Hippocampal formation (tissue), 2 donors: Measurements from ENCODE around the gene METTL23.

ENCODE experiments used
- DNase-seq, 2 donors: peaks; one replicate each; lab custom pipeline; 2025; lab: John Stamatoyannopoulos, UW

METTL23 gene, protein sequence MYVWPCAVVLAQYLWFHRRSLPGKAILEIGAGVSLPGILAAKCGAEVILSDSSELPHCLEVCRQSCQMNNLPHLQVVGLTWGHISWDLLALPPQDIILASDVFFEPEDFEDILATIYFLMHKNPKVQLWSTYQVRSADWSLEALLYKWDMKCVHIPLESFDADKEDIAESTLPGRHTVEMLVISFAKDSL

DNA sequence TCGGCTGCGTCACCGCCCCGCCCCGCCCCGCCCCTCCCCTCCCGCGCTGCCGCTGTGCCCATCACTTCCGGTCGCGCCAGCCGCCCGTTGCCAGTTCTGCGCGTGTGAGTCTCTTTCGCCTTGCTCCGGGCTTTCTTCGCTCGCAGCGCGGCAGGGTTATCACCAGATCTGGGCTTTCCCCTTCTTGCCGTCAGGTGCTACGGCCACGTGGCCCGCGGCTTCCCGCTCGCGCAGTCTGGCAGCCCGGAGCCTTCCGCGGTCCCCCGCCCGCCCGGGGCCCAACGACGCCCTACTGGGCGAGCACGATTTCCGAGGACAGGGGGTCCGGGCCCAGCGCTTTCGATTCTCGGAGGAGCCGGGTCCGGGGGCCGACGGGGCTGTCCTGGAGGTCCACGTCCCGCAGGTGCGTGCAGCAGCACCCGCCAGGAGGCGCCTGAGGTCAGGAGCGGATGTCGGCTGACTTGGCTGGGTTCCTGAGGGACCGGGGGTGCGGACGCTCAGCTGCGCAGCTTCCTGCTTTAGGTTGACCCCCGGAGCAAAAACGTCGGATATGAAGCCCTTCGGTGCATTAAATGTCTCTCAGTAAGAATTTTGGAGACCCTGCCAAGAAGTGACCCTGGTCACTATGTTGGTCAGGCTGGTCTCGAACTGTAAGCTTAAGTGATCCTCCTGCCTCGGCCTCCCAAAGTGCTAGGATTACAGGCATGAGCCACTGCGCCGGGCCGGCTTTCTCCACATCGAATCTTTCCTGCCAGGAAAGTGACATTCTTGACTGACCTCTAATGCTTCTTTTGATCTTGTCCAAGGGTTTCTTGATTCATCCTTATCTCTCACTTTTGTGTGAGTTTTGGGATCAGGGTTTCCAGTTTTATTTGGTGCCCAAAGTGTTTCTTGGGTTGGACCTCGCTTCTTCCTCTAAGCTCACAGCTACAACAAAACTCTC lies at the start of gene METTL23:
METTL23 (plus strand) TSS at position 64 of the 943 bp plus-strand sequence. CDS start 2,872 bp downstream, outside the sequence.
- DNase-seq = no peak

DNA sequence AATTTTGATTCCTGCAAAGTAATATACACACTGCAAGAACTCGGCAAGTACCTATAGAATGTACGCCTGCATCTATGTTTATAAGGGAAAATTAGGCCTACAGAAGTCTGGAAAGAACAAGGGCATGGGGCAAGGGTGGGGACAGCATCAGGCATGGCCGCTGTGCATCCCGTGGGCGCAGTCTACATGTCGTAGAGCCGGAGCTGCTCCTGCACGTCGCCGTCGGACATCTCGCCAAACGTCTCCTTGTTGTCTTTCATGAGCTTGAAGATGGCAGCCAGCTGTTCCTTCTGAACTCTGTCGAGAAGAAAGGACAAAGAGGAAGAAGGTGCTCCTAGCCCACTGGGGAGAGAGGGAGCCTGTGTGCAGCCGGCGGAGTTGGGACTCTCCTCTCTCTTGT lies 49.2 kb upstream of the METTL23 start:
- no peak for DNase-seq

DNA sequence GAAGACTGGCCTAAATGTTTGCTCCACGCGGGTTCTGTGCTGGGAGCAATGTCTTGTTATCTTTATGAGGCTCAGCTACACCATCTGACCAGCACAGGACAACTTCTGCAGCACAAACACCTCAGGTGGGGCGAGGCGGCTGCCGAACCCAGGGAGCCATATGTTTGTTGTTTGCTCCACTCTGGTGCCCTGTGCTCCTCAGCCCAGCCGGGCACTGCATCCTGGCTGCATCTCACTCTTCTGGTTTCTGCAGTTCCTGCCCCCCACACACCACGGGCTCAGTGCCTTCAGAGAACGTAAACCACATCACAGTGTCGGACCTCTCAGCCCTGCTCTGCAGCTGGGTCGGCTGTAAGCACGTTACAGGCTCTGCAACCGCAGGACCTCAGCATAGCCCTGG lies 48.3 kb upstream of the METTL23 start:
- no peak for DNase-seq

DNA sequence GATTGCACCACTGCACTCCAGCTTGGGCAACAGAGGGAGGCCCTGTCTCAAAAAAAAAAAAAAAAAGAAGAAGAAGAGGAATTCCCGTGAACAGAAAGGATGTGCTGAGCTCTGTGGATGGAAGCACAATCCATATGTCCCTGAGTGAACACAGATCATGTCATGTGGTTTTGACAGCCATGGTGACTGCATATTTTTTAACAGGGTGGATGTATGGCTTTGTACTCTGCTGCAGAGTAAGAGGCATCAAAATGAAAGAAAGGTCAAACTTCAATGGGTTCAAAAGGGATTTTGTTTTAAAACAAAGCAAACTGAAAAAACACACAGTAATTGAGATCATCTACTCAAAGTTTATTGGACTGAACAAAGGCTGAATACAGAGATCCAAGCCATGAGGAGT lies 47.4 kb upstream of the METTL23 start:
- no peak for DNase-seq

DNA sequence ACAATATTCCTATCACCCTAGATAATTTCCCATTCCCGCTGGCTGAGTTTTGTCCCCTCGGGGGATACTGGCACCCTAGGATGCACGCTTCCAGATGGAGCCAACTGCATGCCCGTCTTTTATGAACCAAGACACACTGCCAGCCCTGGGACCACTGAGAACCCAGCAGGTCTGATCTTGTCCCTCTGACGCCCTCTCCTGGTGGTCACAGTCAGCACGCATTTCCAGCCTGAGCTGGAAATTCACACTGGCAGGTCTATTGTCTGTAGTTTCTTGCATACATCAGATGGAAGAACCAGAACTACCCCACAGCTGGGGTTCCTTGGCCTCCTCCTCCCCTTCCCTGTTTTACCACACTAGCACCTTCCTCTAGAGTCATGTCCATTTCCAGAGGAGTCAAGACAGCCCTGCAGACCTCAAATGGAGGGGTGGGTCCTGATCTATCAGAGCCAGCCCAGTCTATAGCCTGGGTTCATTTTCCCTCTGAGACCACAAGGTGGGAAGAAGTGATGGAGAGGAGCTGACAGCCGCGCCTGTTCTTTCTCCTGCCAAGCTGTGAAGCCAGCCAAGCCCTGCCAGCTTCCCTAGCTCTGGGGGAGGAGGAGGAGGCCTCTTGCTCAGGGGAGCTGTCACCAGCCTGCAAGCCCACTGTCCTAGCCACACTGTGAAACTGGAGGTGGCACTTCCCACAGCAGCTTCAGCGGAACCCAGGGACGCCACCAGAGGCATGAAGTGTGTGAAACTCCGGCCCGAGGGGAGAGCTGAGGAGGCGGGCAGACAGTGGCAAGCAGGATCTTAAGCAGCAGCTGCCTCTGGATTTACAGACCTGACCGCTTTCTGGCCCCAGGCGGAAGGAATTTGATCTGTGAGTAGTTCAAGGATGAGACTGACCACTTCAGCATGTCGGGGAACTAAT lies 45.2 kb upstream of the METTL23 start:
- DNase-seq = peak; percentile 8 to 38

DNA sequence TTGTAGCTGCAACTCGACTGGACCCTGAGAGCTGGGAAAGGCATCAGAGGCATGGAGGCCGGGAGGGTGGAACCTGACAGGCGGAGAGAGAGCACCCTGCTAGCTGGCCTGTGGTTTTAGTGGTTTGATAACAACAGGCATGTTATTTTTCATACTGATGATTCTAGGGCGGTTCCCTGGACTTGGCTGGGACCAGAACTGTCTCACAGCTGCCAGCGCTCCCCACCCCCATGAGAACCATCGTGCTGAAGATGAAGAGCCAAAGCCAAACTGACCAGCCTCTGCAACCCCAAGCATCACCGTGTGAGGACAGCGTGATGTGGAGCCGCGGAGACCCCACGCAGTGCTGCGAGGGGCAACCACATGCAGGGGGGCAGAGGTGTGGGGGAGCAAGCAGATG lies 44.3 kb upstream of the METTL23 start:
- no peak for DNase-seq

DNA sequence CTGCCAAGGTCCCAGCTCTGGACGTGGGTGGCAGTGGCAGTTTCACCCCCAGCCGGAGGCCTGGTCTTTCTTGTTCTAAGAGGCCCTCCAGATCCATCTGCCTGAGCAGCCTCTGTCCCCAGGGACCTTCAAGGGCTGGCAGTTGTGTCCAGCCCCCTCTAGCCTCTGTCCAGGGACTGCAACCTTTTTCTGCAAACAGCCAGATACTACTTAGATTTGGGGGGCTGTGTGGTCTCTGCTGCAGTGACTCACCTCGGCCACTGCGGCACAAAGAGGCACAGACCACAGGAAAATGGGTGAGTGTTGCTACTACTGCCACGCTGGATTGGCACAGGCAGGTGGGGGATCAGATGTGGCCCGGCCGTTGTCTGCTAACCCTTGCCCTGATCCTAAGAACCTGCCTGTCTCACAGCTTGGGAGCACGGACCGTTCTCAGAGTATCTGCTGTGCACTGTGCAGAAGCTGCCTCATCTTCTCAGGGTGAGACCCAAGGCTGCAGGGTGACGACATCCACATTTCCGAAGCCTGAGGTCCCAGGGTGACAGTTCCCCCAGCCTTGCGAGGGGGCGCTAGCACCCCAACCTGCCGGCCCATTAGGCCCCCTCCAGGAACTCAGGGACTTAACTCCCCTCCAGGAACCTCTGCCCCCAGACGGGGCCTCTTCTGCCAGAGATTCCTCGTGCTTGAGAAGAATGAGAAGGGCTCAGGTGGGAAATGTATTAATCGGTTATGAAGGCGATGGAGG lies 43.5 kb upstream of the METTL23 start:
- DNase-seq = no peak

DNA sequence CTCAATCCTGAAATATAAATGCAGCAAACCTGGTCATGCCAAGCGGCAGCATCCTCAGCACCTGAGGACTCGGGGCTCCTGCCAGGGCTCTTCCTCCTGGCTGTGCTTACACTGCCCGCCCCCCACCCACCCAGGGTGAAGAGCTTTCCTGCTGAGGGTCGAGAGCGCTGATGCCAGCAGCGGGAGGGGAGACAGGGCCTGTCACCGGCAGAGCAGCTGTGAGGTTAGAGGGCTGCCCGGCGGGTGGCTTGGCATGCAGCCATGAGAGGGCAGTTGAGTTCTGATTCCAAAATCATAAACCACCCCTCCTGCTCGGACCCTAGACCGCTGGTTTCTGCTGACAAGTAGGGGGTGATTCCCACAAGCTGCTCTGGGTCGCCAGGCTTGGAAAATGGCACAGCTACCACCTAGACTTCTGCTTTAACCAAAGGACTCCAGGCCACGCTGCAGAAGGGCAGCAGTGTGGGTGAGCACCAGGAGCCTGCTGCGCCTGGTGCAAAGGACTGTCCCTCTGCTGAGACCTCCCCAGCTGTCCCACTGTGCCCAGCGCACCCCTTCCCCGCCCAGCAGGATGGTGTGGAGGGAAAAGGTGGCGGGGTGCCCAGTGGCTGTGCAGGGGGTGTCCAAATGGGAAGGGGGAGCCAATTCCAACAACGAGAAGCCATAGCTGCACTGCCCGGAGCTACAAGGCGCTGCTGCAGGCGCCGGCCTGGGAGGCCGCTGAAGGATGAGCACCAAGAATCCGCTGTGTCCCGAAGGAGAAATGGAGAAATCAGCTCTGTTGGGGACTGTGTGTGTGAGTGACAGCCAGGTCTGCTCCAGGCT lies 42.5 kb upstream of the METTL23 start:
- no peak for DNase-seq

DNA sequence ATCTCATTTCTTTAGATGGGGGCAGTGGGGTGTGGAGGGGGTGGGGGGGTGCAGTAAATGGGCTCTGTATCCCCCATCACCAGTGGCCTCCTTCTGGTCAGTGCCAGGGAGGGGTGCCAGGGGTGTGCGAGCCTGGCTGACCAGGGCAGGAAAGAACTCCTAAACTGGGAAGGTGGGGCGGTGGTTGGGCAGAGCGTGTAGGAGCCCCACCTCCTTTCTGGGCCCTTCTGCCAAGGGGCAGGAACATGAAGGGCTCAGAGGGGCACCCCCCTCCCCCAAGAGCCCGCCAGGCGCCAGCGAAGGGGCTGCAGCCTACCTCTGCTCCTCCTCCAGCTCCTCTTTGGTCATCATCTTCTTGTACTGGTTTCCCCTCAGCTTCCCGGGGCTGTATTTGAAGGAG lies 41.9 kb upstream of the METTL23 start:
- DNase-seq = no peak

DNA sequence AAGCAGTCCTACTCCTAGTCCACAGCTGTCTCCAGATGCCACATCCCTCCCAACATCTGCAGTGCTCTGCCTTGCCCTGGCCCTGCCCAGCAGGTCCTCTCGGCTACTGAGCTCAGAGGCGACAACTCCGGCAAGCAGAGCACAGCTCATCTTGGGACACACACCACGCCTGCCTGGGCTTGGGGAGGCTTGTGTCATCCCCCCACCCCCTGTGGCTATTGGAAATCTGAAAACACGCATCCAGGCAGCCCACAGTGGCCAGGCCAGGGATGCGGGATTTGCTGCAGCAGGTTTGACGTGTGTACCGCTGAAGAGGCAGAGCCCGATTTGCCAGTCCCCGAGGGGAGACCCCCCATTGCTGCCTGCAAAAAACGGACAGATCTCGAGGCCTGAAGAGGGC lies 41.3 kb upstream of the METTL23 start:
- DNase-seq = no peak

DNA sequence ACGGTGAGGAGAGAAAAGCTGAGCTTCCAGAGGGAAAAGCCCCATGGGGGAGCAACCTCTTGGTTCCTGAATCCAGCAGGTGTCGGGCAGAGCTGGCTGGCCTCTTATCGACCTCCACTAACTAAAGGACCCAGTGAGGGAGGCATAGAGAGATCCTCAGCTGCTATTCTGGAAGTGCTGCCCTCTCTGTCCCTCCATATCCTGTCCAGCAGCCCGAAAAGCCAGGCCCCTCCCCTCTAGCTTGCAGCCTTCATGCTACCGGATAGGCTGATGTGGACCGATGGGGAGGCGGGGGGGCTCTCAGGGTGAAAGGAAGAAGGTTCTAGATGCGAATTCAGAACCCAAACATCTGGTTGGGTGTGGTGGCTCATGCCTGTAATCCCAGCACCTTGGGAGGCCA lies 40.8 kb upstream of the METTL23 start:
- DNase-seq = no peak

DNA sequence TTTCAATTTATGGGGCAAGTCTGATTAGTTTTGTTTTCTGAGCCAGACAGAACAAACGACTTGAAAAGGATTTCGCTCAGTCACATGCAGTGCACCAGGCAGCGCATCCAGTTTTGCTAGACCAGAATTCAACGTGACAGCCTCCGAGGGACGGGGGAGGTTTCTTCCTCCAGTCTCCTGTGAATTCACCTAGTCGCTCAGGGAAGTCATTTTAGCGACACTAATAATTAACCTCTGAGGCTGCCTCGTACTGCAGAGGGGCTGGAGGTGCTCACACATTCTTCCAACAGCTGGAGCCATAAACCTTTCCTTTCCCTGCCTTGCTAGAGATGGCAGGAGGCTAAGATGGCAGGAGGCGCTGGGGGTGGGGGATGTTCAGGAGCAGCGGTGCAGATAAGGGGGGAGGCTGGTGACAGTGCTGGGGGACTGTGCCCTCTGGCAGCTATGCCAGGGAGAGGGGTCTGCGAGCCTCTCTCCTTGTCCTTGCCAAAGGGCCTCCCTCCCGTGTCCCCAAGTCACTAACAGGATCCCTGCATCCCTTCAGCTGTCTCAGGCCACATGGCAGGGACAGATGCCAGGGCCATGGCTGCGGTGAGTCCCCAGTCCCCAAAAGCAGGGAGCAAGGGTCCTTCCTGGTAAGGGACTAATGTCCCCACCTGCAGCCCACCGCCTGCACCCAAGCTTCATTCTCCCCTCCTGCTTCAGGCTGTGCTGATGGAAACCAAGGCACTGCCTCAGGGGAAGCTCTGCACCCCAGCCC lies 39.9 kb upstream of the METTL23 start:
- DNase-seq = no peak

DNA sequence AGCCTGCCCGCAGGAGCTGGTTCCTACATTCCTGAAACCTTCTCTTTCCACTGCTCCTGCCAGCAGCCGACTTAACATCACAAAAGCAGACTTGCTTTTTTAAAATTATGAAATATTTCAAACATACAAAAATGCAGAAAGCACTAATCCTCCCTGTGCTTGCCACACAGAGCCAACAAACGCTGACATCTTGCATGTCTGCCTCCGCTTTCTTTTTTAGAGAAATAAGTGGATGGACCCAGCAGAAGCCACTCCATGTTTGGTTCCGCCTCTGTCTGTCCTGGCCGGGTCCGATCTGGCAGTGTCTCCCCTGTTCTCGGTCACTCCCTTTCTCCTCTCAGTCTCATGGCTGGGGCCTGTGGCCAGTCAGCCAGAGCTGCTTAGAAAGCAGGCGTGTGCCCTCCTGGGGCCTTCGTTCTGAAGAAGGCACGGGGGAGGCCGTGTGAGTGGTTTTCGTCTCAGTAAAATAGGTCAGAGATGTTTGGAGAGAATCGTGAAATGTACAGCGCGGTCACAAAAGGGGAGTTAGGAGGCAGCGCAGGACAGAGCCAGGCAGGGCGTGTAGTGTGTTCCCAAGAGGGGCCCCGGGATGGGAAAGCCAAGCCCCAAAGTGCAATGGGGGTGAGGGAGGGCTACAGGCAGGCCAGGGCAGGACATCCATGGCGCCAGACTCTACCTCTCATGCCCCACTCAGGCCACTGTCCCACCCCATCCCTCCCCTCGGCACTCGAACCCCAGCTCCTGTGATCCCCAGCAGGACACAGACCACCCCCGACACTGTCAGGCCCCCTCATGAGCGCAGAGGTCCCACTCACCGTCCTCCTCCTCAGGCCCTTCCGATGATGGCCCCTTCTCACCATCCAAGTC lies 39.1 kb upstream of the METTL23 start:
- DNase-seq = no peak

DNA sequence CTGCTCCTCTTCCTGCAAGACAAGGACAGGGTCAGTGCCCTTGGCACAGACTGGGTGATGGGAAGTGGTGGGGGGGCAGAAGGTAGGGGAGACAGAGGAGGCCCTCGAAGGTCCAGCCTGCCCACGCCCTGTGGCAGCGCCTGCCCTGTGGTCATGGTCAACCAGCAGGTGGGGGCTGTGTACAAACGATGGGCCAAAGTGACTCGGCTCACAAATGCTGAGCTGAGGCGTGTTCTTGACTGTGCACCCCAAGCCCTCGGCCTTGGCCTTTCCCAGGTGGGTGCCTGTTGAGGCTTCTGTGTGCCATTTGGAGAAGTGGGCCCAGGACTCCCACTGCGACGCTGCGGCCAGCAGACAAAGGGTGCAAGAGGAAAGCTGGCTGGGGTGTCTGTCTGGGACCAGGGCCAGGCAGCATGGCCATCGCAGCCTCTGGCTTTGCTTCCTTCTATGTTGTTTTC lies 38.4 kb upstream of the METTL23 start:
- no peak for DNase-seq

DNA sequence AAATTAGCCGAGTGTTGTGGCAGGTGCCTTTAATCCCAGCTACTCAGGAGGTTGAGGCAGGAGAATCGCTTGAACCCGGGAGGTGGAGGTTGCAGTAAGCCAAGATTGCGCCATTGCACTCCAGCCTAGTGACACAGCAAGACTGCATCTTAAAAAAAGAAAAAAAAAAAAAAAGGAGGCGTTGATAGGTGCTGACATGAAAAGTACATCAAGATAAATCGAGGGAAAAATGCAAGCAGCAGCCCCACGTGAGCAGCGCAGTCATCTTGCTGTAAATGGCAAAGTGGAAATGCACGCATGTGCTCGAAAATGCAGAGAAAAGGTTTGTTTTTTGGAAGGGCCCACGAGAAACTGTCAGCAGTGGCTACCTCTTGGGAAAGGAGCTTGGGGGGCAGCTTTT lies 36.8 kb upstream of the METTL23 start:
- no peak for DNase-seq

DNA sequence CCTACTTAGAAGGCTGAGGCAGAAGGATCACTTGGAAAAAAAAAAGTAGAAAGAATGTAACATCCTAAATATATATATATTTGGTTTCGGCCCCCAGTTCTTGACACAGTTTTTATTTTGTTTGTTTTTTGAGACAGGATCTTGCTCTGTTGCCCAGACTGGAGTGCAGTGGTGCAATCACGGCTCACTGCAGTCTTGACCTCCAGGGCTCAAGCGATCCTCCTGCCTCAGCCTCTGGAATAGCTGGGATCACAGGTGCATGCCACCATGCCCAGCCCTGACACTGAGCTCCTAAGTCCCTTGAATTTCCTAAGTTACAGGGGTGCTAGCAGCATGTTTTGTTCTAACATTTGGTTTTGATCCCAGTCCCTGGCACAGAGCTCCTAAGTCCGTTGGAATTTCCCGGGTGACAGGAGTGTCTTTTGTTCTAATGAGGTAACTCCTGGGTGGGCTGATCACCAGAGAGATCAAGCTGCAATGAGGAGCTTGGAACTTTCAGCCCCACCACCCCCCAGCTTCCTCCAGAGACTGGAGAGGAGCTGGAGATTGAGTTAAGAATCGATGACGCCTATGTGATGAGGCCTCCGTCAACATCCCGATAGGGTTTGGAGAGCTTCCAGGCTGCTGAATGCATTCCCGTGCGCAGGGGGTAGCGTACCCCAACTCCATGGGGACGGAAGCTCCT lies 35.9 kb upstream of the METTL23 start:
- no peak for DNase-seq

DNA sequence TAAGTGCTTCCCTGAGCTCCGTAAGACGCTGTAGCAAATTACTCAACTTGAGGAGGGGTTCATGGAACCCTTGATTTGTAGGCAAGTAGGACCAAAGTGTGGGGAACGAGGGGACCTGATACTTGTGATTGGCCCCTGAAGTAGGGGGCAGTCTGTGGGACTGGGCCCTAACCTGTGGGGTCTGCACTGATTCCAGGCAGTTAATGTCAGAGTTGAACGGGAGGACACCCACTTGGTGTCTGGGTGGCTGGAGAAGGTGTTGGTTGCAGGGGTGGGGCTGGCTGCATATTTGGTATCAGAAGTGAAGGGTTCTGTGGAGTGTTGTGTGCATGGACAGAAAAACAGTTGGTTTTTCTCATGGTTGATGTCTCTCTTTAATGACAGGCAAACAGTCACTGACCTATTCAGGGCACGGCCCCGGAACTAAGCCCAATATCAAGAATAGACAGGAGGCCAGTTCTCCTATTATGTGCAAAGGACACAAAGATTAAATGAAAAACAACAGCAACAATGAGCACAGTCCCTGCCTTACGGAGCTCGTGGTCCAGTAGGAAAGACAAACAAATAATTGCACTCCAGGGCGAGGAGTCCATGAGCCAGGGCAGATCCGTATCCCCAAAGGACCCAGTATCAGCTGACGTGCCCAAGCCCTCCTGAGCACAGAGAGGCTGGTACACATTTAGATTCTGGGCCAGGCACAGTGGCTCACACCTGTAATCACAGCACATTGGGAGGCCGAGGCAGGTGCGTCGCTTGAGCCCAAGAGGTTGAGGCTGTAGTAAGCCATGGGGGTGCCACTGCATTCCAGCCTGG lies 35.1 kb upstream of the METTL23 start:
- DNase-seq = no peak
